GM21515 (cell line): ENCODE results near the gene PAX7.

Experiments
- ATAC-seq: cut with Tn5 transposase; IDR thresholded peaks from one replicate; pipeline ENCODE4 v1.9.1; 2021; ENCODE audit not compliant: unreplicated experiment

The PAX7 gene

GRCh38 chr1:18697541-18697940 lies 66.9 kb downstream of the PAX7 start:
- ATAC-seq, result no peak

- ATAC-seq, result no peak
Observed at GRCh38 chr1:18700530-18700929, 69.9 kb downstream of the PAX7 start.

GRCh38 chr1:18701183-18701582 lies 70.5 kb downstream of the PAX7 start:
- ATAC-seq, result no peak

- ATAC-seq, result no peak
Observed at GRCh38 chr1:18703041-18703621, 72.5 kb downstream of the PAX7 start.

- no peak for ATAC-seq
Observed at GRCh38 chr1:18705811-18706210, 75.2 kb downstream of the PAX7 start.

GRCh38 chr1:18707696-18708257 lies 77.1 kb downstream of the PAX7 start:
- no peak for ATAC-seq

GRCh38 chr1:18710002-18710401 lies 79.4 kb downstream of the PAX7 start:
- no peak for ATAC-seq

GRCh38 chr1:18711003-18711402 lies 80.4 kb downstream of the PAX7 start:
- no peak for ATAC-seq

- ATAC-seq, result no peak
Observed at GRCh38 chr1:18711536-18712251, 81.0 kb downstream of the PAX7 start.

GRCh38 chr1:18712252-18712600 lies 81.6 kb downstream of the PAX7 start:
- ATAC-seq, result no peak

- ATAC-seq, result no peak
Observed at GRCh38 chr1:18714404-18715175, 83.9 kb downstream of the PAX7 start.

GRCh38 chr1:18716112-18716784 lies 85.6 kb downstream of the PAX7 start:
- ATAC-seq, result no peak

GRCh38 chr1:18716785-18717678 lies 86.4 kb downstream of the PAX7 start:
- no peak for ATAC-seq

GRCh38 chr1:18719786-18720451 lies 89.3 kb downstream of the PAX7 start:
- no peak for ATAC-seq

GRCh38 chr1:18721041-18721440 lies 90.4 kb downstream of the PAX7 start:
- ATAC-seq, result no peak

- no peak for ATAC-seq
Observed at GRCh38 chr1:18721776-18722175, 91.1 kb downstream of the PAX7 start.

GRCh38 chr1:18722270-18722669 lies 91.6 kb downstream of the PAX7 start:
- no peak for ATAC-seq

- ATAC-seq, result no peak
Observed at GRCh38 chr1:18723206-18723605, 92.6 kb downstream of the PAX7 start.

GRCh38 chr1:18723701-18724411 lies 93.2 kb downstream of the PAX7 start:
- no peak for ATAC-seq
